Natural killer cell treated with Interleukin-12 subunit alpha and Interleukin-12 subunit beta and Interleukin-15 and Interleukin-18, amount 100 ng/mL, for 72 hours (primary cell): ENCODE measurements around the gene NCMAP. TPM values are rescaled to one million over a fixed set of nuclear protein-coding genes. Genes with fewer than 3 reads are reported as not detected.

Source experiments
- total RNA-seq, 2 donors: library from RNA; stranded (reverse); gene quantifications; one replicate each; pipeline ENCODE4 v1.2.3, GENCODE V29; 2022

The NCMAP gene
- total RNA-seq, 2 donors from 2014 or later = not detected

Other genes with a start within 250 kb of the NCMAP start
- gene GRHL3, start 236.7 kb upstream of the NCMAP start, total RNA-seq = not detected
- 1 to 10 TPM; 2.3 to 5.4 TPM for gene STPG1, start 142.3 kb upstream of the NCMAP start, total RNA-seq
- 10 to 100 TPM; 22.0 to 28.1 TPM for gene NIPAL3, start 140.3 kb upstream of the NCMAP start, total RNA-seq
- 1 to 10 TPM; 1.9 to 2.7 TPM for gene RCAN3, start 53.3 kb upstream of the NCMAP start, total RNA-seq
- 100 to 1,000 TPM; 177 to 254 TPM for gene SRRM1, start 87.2 kb downstream of the NCMAP start, total RNA-seq
- gene CLIC4, start 189.4 kb downstream of the NCMAP start, total RNA-seq = 10 to 100 TPM; 11.0 to 14.0 TPM